GM21526 (cell line): ENCODE measurements around the gene SCP2.

Source experiments
- ATAC-seq: cut with Tn5 transposase; IDR thresholded peaks from one replicate; pipeline ENCODE4 v1.9.1; 2021; ENCODE audit warnings: moderate library complexity; ENCODE audit not compliant: unreplicated experiment, low FRiP score

Gene SCP2

GRCh38 chr1:53025769-53026112, 98.7 kb downstream of the SCP2 start:
- no peak for ATAC-seq

- no peak for ATAC-seq
Measured at GRCh38 chr1:53026254-53026653, 99.2 kb downstream of the SCP2 start.

- no peak for ATAC-seq
Measured at GRCh38 chr1:53031732-53032131, 104.7 kb downstream of the SCP2 start.

GRCh38 chr1:53037159-53037558, 110.1 kb downstream of the SCP2 start:
- no peak for ATAC-seq

GRCh38 chr1:53038566-53038965, 111.5 kb downstream of the SCP2 start:
- ATAC-seq = no peak

- ATAC-seq = no peak
Measured at GRCh38 chr1:53043271-53043670, 116.2 kb downstream of the SCP2 start.

- no peak for ATAC-seq
Measured at GRCh38 chr1:53044926-53045325, 117.8 kb downstream of the SCP2 start.

GRCh38 chr1:53046930-53047329, 119.9 kb downstream of the SCP2 start:
- no peak for ATAC-seq

GRCh38 chr1:53047737-53048736, 121.0 kb downstream of the SCP2 start:
- ATAC-seq = no peak

- ATAC-seq = no peak
Measured at GRCh38 chr1:53048960-53049573, 122.0 kb downstream of the SCP2 start.

- ATAC-seq = no peak
Measured at GRCh38 chr1:53049574-53049967, 122.5 kb downstream of the SCP2 start.

- ATAC-seq = no peak
Measured at GRCh38 chr1:53050310-53050709, 123.2 kb downstream of the SCP2 start.

- no peak for ATAC-seq
Measured at GRCh38 chr1:53051676-53052075, 124.6 kb downstream of the SCP2 start.

- no peak for ATAC-seq
Measured at GRCh38 chr1:53057127-53057526, 130.1 kb downstream of the SCP2 start.

GRCh38 chr1:53060579-53060978, 133.5 kb downstream of the SCP2 start:
- no peak for ATAC-seq

GRCh38 chr1:53061123-53061858, 134.2 kb downstream of the SCP2 start:
- no peak for ATAC-seq

- no peak for ATAC-seq
Measured at GRCh38 chr1:53061859-53062707, 135.0 kb downstream of the SCP2 start, which contains the start of gene PODN. PODN (plus strand) TSS chr1:53062213; CDS start chr1:53069856, 7,643 bp downstream.

GRCh38 chr1:53062708-53063591, 135.9 kb downstream of the SCP2 start:
- ATAC-seq = no peak
